TTC549 (cell line): ENCODE measurements around the gene RPL37.
"Not testable (repeated sequence)": the region's sequence is repeated elsewhere in the genome, so short reads cannot be mapped to it uniquely, and the experiment has no call there.

Experiments
- FAIRE-seq: peaks from 2 replicates; lab custom pipeline; 2012; peaks lifted over from hg19 to GRCh38; lab: Jason Lieb, UNC

RPL37 gene

DNA sequence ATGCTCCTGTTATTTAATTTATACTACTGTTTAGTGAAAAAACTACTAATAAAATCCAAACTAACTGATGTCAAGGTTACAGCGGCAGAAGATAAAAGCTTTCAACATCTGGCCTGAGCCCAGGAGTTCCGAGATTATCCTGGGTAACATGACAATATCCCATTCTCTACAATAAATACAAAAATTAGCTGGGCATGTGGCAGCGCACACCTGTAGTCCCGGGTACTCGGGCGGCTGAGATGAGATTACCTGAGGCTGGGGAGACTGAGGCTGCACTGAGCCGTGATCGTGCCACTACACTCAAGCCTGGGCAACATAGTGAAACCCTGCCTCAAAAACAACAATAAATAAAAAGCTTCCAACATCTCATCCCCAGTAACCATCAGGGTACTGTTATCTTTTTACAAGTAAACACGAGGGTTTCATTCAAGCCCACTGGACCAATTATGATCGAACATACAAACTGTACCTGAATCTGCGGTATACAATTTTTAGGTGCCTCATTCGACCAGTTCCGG lies 1.3 kb downstream of the RPL37 start:
- FAIRE-seq = no peak

DNA sequence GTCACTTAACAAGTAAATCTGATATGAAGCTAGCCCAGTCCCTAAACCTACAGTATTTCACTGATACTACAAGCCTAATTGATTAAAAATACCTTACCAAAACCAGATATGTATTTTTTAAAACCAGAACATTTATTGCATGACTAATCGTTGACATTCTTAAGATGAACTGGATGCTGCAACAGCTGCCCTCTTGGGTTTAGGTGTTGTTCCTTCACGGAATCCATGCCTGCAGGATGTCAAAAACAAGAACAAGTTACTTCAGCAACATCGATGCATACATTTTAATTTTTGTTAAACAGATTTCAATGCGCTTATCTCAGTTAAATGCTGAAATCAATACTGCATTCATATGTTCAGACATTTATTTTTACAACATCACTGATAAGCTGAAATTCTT lies 2.7 kb downstream of the RPL37 start:
- no peak for FAIRE-seq

DNA sequence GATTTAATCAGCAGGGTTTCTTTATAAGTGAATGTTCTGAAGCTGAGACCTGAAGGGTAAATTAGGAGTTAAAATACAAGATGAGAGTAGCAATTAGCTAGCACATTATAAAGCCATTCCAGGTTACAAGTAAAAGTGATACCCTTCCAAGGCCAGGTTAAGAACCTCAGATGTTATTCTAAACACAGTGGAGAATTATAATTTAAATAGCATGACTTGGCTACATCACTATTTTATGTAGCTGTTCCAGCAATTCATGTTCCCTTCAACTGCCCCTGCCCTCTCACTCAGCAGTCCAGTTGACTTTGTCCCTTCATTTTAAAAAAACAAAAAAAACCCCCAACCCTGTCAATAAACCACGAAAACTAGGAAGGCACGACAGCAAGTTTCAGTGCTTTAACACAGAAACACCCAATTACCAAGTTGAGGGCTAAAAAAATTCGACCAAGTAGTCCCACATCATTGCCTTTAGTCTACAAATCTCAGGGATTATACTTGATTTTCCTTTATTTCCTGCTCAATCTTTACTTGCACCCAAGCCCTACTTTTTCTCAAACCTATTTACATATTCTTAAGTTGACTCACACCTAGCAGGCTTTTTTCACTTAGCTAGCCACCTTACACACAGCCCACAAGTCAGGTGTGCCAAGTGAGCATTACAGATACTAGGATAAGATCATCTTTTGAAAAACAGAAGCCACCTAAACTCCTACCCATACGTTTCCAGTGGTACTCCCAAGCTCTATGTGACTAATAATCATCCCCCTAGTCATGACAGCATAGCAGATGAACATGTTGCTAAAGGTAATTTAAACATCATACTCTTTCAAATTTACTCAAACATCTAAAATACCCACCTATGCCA lies 3.4 kb downstream of the RPL37 start:
- no peak for FAIRE-seq

DNA sequence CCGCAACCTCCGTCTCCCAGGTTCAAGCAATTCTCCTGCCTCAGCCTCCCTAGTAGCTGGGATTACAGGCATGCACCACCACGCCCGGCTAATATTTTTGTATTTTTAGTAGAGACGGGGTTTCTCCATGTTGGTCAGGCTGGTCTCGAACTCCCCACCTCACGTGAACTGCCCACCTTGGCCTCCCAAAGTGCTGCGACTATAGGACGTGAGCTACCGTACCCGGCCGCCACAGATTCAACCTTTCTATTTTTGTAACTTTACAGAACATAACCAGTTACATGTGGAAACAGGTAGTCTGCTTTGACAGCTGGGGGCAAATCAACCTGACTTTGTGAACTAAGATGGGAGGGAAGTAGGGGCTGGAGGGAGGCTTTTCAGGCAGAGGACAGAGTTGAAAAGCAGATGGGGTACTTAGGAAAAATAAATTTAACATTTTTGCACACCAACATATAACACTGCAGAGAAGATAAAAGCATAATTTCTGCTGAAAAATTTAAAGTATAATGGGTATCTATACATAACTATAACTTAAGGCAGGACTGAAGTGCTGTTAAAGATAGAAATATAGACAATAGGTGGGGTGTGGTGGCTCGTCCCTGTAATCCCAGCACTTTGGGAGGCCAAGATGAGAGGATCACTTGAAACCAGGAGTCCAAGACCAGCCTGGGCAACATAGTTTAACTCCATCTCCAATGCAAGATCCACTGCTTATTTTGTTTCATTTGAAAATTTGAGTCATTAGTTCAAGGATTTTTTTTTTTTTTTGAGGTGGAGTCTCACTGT lies 5.1 kb downstream of the RPL37 start:
- no peak for FAIRE-seq

DNA sequence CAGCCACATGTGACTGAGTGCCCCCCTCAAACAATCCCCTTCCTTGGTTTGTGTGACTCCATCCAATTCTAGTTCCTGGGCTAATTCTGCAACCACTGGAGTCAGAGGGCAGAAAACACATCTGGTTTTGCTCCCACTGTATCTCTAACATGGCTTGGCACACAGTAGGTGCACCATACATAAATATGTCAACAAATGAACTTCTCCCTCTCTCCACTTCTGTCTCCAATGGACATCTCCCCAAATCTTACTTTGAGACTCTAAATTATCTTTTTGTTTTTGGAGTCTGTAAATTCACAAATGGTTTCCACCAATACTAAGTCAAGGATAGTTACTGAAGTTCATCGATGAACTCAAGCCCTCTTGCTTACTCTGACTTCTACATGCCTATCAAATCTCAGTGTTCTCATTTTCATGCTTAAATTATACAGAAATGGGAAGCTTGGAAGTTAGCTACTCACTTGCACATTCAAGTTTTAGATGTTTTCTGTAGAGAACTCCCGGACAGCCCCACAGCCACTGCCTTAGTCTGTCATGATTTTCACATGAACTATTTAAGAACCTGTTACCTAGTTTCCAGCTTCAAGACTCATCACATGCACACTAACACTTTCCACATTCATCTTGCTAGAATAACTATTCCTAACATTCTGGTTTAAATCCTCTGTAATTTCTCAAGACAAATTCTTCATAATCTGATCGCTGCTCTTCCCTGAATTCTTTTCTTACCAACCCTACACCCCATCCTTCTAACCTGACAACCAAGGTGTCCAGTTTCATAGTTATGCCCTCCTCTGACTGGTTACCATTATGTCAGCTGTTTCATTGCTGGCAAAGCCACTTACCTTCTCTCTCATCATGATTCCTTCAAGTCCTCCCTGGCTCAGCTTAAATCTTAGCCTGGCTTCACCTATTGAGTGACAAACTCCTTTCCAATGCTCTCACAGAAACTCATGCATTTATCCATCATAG lies 6.0 kb downstream of the RPL37 start:
- FAIRE-seq = no peak

DNA sequence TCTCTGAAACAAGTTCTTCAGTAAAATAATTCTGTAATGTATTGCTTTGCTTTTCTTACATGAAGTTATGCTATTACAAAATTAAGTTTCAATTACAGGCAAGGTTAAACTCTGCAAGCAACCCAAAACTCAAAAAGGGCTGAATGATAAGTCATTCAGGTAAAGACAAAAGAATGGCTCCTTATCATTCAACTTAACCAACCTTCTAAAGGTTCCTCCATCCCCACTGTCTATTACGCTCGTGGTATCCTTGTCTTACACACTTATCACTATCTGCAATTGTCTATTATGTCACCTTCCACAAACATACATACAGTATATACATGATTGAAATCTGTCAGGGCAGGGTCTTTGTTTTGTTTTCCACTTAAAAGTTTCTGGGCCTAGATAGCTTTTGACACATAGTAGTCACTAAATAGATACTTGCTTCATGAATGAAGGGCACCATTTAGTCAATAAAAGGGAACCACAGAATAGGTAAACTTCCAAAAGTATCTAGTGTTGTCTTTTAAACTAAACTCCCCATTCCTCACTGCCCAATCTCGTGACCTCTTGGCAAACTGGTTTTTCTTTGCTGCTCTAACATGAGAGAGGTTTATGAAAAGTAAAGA lies 6.9 kb downstream of the RPL37 start:
- FAIRE-seq = no peak

DNA sequence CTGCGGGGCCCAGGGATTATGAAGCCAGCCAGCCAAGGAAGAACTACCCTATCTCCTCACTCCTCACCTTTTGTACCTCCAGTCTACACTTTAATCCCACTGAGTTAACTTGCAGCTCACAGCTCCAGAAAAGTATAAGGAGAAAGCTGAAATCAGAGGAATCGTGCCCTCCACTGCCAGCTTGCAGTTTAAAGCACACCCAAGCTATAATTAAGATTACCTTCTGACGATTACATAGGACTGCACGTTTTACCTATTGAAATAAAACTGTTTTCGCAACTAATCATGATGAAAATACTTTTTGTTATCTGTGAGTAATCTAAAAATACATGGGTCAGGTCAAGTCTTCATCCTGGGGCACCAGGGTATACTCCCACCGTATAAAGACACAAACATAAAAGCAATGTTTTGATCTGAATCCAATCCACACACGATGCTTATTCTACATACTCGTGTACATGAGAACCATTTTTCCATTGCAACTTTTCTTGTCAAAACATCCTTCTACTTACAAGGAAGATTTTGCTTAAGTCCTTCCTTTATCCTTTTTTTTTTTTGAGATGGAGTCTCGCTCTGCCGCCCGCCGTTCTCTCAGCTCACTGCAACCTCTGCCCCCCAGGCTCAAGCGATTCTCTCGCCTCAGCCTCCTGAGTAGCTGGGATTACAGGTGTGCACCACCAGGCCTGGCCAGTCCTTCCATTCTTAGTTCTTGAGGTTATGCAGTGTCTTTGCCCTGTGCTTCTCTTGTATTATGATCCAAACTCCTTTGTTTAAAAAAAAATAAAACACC lies 7.6 kb downstream of the RPL37 start:
- FAIRE-seq = no peak

DNA sequence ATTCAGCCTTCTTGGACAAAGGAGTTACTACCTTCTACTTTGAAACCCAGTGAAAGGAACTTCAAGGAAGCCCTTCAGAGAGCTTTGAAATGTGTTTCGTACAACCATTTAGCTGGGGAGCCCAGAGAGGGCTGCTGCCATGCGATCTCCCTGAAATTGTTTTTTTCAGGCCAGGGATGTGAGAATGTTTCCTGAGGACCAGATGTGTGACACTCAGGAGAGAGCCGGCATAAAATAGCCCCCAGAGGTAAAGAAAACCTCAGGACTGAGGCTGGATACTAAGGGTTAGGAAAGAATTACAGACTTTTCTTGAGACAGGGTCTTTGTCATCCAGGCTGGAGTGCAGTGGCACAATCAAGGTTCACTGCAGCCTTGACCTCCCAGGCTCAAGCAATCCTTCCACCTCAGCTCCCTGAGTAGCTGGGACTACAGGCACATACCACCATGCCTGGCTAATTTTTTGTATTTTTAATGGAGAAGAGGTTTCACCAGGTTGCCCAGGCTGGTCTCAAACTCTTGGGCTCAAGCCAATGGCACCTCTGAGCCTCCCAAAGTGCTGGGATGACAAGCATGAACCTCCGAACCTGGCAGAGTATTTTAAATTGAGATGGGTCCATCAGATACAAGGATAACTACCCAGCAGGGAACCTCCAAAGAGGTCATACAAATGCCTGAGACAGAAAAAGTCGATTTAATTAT lies 8.4 kb downstream of the RPL37 start:
- FAIRE-seq = no peak

DNA sequence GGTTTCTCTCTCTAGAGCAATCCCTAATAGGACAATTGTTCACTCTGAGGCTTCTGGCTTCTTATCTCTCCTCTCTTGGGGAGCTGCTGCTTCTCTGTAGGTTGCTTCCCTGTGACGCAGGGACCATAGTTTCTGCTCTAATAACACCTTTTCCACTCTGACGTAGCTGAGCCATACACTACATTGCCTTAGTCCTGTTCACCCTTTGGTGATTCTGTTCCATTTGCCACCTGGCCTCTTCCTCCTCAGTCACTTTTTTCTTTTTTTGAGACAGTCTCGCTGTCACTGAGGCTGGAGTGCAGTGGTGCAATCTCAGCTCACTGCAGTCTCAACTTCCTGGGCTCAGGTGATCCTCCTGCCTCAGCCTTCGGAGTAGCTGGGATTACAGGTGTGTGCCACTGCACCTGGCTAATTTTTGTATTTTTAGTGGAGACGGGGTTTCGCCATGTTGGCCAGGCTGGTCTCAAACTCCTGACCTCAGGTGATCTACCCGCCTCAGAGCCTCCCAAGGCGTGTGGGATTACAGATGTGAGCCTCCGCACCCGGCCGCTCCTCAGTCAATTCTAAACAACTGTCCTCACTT lies 9.5 kb downstream of the RPL37 start:
- not testable (repeated sequence) for FAIRE-seq

DNA sequence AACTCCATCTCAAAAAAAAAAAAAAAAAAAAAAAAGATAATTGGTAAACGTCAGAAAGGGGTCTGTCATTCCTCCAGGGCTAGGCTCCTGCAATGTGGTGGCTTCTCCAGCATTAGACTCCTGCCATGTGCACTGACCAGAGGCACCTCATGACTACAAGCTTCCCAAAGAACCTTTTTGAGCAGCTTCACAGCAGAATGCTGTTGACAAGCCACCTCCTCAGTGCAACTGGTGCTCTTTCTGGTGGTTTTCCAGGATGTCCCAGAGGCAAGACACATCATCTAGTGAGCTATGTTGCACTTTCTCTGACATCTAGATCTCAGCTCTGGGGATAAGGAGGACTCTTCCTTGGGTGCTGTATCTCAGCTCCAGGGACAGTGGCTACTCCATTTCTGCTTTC lies 11.6 kb downstream of the RPL37 start:
- FAIRE-seq = no peak

DNA sequence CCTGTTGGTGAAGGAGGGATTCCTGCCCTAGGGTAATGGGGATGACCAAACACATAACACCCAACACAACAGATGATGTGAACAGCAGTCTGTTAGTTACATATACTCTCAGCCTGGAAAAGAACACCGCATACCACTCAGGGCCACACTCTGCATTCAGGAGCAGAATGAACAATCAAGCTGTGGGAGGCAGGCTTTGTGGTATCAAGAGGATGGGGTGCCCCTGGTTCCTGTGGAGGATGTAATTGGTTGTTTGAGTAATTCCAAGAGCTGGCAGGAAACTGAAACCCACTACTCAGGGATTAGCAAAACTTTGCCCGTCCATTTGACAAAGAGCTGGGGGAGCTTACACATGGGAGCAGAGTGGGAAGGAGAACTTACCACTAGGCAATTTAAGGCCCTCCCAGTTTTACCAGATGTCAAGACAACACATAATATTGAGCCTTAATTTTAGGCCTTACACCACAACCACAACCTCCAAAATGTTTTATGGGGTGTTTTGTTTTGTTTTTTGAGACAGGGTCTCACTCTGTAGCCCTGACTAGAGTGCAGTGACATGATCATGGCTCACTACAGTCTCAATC lies 21.2 kb downstream of the RPL37 start:
- no peak for FAIRE-seq

DNA sequence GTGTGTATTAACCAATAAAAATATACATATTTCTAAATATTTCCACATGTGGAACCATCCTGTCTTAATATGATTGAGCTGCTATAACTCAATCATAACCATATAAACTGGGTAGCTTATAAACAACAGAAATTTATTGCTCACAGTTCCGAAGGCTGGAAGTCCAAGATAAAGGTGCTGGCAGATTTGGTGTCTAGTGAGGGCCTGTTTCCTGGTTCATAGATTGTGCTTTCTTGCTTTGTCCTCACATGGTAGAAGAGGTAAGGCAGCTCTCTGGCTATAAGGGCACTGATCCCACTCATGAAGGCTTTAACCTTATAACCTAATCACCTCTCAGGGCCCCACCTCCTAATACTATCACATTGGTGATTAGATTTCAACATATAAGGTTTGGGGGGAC lies 22.9 kb downstream of the RPL37 start:
- no peak for FAIRE-seq

DNA sequence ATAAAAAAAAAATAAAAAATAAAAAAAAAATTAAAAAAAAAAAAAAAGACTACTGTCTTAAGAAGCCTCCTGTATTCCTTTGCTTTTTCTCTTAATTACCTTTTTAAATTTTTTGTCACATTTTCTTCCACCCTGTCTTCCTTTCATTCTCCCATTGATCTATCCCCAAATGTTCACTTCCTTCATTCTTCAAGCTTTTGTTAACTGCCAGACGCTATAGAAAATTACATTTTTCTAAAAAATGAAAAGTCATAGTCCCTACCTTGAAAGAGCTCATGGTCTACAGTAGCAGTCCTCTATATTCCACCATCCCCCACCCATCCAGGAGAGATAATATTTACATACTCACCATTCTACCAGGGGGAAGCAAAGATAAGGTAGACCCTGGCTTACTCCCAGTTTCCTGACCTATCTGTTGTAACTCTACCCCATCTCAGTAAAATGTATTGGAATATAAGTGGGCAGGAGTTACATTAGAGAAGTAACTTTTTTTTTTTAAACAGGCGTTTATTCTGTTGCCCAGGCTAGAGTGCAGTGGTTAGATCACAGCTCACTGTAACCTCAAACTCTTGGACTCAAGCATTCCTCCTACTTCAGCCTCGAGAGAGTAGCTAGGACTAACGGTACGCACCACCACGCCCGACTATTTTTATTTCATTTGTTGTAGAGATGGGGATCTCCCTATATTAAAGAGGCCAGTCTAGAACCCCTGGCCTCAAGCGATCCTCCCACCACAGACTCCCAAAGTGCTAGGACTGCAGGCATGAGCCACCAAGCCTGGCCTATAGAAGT lies 33.1 kb downstream of the RPL37 start:
- no peak for FAIRE-seq

DNA sequence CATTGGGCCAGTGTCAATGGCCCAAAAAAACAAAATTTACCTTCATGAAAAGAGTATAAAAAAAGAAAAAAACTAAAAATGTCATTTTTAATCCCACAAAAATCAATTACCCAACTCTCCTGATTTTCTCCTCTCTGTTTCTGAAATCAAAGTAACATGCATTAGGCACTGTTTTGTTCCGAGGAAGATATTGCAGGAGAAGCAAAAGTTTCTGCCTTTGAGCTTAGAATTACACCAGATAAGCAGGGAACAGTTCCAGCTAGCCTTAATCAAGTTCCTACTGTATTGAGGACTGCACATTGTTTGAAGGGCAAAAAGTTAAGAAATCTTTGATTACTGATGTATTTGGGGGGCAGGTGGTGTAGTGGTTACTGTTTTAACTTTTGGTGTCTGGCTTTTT lies 35.8 kb downstream of the RPL37 start:
- no peak for FAIRE-seq

DNA sequence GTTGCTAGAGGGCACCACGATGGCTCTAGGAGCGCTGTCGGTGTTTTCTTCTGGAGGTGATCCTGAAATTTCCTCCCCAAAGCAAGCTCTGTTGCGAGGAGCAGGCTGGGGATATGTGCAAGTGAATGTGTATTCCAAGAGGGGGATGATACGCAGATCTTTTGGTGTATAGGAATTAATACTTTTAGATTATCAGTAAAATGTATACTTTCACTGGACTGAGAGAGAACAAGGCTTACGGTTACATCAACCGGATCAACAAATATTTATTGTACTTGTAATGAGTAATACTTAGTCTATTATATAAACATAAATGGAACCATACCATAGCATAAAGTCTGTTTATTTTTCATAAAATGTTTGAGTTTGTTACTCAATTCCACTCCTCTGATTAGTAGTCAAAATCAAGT lies 36.2 kb downstream of the RPL37 start:
- no peak for FAIRE-seq

DNA sequence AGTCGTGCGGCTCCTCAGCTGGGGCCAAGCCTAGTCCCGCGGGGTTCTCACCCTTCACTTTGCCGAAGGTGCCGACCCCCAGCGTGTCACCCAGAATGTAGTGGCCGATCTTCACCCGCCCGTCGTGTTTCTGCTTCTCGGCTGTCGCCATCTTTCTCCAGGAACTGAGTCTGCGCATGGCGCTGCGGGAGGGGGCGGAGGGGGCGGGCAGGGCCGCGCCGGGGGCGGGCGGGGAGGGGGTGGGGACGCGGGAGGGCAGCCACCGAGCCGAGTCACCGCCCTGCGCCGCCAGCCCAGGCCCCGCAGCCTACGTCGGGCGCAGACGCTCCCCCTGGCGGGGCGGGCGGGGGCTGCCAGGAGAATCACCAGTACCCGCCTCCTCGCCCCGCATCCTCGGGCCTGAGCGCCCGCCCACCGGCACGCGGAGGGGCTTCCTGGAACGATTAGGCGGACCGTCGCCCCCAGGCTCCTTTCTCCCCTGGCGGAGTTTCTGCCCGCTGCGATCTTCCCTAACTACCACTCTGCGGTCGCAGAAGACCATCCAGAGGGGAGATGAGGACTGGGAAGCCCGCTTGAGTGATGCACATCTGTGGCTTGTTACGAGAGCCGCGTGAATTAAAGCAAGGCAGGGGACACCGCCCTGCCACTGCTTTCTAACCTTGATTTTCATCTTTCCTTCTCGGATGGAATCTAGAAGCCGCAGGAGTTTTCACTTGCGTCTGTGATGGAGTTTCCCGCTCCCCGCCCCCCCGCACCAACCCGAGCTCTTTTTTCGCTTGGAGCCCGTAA lies 36.8 kb downstream of the RPL37 start, which contains the start of gene PRKAA1:
Gene PRKAA1, minus strand, starts transcription at position 363 of the 789 bp plus-strand sequence. Its CDS starts 185 bp downstream, at position 178.
- FAIRE-seq = no peak

DNA sequence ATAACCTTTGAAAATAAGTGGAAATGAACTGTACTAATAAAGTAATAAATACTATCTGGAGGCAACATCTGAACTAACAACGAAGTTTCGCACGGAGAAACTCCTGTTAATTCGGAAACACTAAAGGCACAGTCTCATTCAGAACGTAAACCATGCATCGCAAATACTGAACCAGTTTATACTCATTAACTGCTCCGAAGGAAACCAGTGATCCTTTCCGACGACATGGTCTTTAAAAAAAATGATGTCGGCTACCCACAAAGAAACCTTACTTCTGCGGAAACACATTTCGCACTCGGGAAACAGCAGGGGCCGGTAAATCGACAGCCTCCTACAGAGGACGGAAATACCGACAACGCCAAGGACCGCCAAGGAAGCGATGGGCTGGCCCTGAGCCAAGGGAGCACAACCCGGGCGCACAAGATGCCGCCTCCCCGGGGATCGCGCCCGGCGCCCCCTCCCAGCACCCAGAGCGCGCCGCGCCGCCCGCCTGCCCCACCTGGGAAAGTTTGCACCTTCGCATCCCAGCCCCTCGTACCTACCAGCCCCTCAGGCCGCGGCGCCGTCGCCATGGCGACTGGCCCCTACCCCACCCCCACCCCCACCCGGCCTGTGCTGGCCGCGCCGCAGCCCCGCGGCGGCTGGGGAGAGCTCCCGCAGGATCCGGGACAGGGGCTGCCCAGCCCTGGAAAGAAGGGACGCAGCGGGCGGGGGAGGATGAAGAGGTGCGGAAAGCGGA lies 37.6 kb downstream of the RPL37 start:
- FAIRE-seq = no peak
